Measurements from ENCODE around the gene TSC1.

DNA sequence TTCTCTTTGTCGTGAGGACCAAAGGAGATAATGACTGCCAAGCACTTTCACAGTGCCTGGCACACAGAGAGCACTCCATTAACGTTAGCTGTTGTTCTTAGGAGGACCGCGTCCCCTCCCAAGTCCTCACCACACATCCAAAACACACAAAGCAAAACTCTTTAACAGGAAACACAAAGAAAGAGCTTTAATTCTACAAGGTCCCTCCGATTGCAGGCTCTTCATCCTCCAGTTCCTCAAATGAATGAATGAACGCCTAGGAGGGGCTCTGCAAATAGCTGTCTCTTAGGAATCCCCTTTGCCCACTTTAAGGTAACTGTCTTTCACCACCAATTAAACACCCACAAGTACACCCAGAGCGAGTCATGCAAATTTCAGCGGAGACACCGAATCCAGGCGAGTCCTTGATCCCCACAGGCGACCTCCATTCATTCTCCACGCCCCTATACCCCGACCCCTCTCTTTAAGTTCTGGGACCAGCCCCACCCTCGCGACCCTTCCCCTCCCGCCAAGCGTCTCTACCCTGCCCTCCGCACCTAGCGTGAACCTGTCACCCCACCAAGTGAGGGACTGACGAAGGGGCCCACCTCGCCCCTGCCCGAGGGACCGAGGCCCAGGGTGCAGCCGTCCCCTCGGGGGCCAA lies 644 bp downstream of the TSC1 start:
- TF ChIP-seq, protein P1, sequence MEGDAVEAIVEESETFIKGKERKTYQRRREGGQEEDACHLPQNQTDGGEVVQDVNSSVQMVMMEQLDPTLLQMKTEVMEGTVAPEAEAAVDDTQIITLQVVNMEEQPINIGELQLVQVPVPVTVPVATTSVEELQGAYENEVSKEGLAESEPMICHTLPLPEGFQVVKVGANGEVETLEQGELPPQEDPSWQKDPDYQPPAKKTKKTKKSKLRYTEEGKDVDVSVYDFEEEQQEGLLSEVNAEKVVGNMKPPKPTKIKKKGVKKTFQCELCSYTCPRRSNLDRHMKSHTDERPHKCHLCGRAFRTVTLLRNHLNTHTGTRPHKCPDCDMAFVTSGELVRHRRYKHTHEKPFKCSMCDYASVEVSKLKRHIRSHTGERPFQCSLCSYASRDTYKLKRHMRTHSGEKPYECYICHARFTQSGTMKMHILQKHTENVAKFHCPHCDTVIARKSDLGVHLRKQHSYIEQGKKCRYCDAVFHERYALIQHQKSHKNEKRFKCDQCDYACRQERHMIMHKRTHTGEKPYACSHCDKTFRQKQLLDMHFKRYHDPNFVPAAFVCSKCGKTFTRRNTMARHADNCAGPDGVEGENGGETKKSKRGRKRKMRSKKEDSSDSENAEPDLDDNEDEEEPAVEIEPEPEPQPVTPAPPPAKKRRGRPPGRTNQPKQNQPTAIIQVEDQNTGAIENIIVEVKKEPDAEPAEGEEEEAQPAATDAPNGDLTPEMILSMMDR (IDR thresholded peaks at IDR 0.05): no peak
- TF ChIP-seq POLR2A (IDR thresholded peaks at IDR 0.05): no peak
